OCI-LY3 (cell line): ENCODE results near the gene CABLES1.

ENCODE experiments used
- H2AFZ ChIP-seq: fragments of 200-600, 300-600 bp; shearing (Covaris generic); 2 replicates; pipeline ENCODE4 v1.6.0; 2014; ENCODE audit warnings: antibody characterized with exemption, low read depth, low read length
- H3K27ac ChIP-seq: fragments of 200-600, 300-600 bp; sonication (generic); 2 replicates; pipeline ENCODE4 v1.5.1; 2014; ENCODE audit warnings: mild to moderate bottlenecking, low read length, moderate library complexity, mixed read lengths
- H3K27me3 ChIP-seq: fragments of 200-600, 300-600 bp; sonication (generic); 2 replicates; pipeline ENCODE4 v1.6.1; 2014; ENCODE audit warnings: low read depth, low read length, mixed read lengths
- H3K36me3 ChIP-seq: fragments of 200-600, 300-600 bp; sonication (generic); replicated peaks from 2 replicates; pipeline ENCODE3; 2014; ENCODE audit warnings: low read depth, low read length, mixed read lengths
- H3K4me1 ChIP-seq: fragments of 300-600, 200-600 bp; sonication (generic); 2 replicates; pipeline ENCODE4 v1.6.1; 2014; ENCODE audit warnings: low read length, mixed read lengths
- H3K4me2 ChIP-seq: fragments of 200-600, 300-600 bp; sonication (generic); 2 replicates; pipeline ENCODE4 v1.6.1; 2014; ENCODE audit warnings: low read length, mixed read lengths
- H3K4me3 ChIP-seq: fragments of 300-600, 200-600 bp; sonication (generic); 2 replicates; pipeline ENCODE4 v1.5.1; 2014; ENCODE audit warnings: antibody characterized with exemption, mild to moderate bottlenecking, low read length, moderate library complexity
- H3K79me2 ChIP-seq: fragments of 300-600, 200-600 bp; shearing (Covaris generic); 2 replicates; pipeline ENCODE4 v1.6.1; 2014; ENCODE audit warnings: mild to moderate bottlenecking, low read length, mixed read lengths
- H3K9ac ChIP-seq: fragments of 300-600, 200-600 bp; shearing (Covaris generic); 2 replicates; pipeline ENCODE4 v1.6.0; 2014; ENCODE audit warnings: mild to moderate bottlenecking, low read length, moderate library complexity
- H3K9me3 ChIP-seq: fragments of 200-600, 300-600 bp; shearing (Covaris generic); 2 replicates; pipeline ENCODE4 v1.6.1; 2014; ENCODE audit warnings: low read length, mixed read lengths; ENCODE audit not compliant: insufficient read depth
- H4K20me1 ChIP-seq: fragments of 200-600, 300-600 bp; sonication (generic); 2 replicates; pipeline ENCODE4 v1.6.1; 2016; ENCODE audit warnings: low read length, mixed read lengths; ENCODE audit not compliant: insufficient read depth
- EZH2phosphoT487 ChIP-seq: fragments of 200-600 bp; shearing (Covaris generic); IDR thresholded peaks from 2 replicates; pipeline ENCODE4 v1.6.1; 2018; ENCODE audit warnings: antibody characterized with exemption, mixed run types, low read depth
- TF ChIP-seq, protein P1 (sequence below): fragments of 200-600, 300-600 bp; sonication (generic); IDR thresholded peaks from 2 replicates; pipeline ENCODE4 v1.5.1; 2014; ENCODE audit warnings: antibody characterized with exemption, low read length, low read depth

The CABLES1 gene

DNA sequence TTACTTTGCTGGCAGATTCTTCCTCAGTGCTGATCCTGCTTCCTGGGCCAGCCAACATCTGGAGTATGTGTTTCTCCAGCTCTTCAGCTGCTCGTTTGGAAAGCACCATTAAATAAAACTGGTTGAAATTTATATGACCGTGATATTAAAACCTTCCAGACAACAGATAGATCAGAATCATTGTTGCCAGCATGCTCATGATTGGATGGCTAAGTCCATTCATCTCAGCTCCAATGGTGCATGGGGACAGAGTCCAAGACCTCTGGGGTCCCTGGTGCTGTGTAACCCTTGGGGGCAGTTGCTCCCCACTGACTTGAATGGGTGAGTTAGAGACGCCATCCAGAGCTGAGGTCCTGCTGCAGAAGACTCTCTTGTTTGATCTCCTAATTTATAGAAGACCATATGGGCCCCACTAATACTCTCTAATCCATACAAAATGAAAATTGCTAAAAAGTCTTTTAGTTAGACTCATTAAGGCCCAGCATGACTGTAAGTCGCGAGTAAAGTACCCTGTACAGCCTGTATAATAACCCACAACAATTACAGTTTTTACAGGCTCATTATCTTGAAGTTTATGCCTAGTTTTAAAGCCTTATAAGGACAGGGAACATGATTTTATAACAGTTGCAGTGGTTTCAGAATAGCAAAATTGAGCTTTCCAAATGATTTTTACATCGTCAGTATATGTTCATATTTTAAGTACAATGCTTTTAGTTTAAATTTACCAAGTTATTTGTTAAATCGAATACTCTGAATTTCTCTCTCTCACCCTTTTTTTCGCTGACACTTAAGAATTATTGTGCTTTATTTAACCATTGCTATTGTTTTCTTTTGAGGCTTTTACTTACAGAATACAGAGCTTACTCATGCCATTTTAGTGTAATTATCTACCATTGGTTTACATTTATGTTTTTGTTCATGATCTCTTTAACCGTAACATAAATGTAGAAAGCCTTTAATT, 60.0 kb downstream of the CABLES1 start:
- no peak overlapping the region for H3K4me2 ChIP-seq
- H3K27me3 ChIP-seq, result no peaks in the 10 kb centered on the region
- no peaks in the 10 kb centered on the region for H3K9me3 ChIP-seq
- TF ChIP-seq, protein P1, sequence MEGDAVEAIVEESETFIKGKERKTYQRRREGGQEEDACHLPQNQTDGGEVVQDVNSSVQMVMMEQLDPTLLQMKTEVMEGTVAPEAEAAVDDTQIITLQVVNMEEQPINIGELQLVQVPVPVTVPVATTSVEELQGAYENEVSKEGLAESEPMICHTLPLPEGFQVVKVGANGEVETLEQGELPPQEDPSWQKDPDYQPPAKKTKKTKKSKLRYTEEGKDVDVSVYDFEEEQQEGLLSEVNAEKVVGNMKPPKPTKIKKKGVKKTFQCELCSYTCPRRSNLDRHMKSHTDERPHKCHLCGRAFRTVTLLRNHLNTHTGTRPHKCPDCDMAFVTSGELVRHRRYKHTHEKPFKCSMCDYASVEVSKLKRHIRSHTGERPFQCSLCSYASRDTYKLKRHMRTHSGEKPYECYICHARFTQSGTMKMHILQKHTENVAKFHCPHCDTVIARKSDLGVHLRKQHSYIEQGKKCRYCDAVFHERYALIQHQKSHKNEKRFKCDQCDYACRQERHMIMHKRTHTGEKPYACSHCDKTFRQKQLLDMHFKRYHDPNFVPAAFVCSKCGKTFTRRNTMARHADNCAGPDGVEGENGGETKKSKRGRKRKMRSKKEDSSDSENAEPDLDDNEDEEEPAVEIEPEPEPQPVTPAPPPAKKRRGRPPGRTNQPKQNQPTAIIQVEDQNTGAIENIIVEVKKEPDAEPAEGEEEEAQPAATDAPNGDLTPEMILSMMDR, result no peak
- TF ChIP-seq EZH2phosphoT487, result no peak
- H3K4me3 ChIP-seq, result no peak overlapping the region
- H3K27ac ChIP-seq, result no peak overlapping the region
- H3K79me2 ChIP-seq, result no peaks in the 10 kb centered on the region
- peaks cover 32% of the 10 kb centered on the region for H3K36me3 ChIP-seq
- no peaks in the 10 kb centered on the region for H3K4me1 ChIP-seq
- no peaks in the 10 kb centered on the region for H4K20me1 ChIP-seq
- no peak overlapping the region for H2AFZ ChIP-seq
- H3K9ac ChIP-seq, result no peak overlapping the region

DNA sequence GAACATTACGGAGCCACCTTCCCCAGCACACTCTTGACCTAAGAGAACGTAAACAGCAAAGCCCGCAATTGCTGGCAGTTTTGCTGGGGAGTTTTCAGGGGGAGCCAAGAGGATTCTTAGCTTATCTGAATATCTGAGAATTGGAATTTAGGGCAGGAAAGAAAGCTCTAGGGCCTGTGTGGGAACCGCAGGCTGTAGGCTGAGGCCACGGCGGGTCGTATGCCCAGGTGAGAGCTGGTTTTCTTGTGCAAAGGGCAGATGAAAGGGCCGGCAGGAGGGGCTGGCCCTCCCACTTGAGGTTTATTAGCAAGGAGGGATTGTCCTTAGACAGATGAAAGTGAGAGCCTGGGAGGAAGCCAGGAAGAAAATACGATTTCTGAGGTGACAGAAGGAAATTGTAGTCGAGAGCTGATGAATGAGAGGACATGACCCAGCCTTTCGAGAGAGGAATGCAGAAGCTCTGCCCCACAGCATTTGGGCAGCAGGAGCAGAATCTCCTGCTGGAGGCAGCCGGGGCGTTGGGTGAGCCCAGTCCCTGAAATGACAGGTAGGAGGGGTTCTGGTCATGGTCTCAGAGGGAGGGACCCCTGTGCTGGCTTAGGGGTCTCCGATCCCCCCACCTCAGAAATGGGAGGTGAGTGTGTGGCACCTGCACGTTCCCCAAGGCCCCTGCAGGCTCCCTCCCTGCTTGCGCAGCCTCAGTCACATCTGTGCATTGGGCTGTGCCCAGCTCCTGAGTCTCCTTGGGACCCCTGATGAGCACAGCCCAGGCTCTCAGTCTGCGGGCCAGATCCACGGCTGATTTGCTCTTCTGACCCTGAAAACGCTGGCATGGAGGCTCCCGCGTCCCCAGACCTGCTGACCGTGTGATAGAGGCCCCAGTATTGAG, 61.1 kb downstream of the CABLES1 start:
- H3K9ac ChIP-seq, result no peak overlapping the region
- H4K20me1 ChIP-seq, result no peaks in the 10 kb centered on the region
- TF ChIP-seq, protein P1, result no peak
- no peak for TF ChIP-seq EZH2phosphoT487
- H3K4me2 ChIP-seq, result no peak overlapping the region
- H3K79me2 ChIP-seq, result no peaks in the 10 kb centered on the region
- H3K9me3 ChIP-seq, result no peaks in the 10 kb centered on the region
- H3K4me1 ChIP-seq, result no peaks in the 10 kb centered on the region
- H2AFZ ChIP-seq, result no peak overlapping the region
- H3K36me3 ChIP-seq, result peaks cover 40% of the 10 kb centered on the region
- no peak overlapping the region for H3K4me3 ChIP-seq
- H3K27me3 ChIP-seq, result no peaks in the 10 kb centered on the region
- H3K27ac ChIP-seq, result no peak overlapping the region

DNA sequence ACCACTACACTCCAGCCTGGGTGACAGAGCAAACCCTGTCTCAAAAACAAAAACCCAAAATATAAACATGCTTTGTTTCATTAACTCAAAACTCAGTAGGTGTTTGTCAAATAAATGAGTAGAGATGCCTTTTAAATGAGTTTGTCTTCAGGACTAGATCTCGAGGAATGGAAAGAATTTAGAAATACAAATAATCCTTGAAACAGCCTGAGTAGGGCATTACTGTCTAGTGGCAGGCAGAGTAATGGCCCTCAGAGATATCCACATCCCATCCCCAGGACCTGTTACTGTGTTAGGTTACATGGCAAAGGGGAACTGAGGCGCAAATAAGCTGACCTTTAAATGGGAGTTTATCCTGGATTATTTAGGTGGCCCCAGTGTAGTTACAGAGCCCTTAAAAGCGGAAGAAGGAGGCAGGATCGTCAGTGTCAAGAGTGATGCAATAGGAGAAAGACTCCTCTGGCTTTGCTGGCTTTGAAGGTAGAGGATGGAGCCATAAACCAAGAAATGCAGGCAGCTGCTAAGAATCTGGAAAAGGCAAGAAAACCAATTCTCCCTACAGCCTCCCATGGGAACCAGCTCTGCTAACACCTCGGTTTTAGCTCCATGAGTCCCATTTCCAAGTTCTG, 63.0 kb downstream of the CABLES1 start:
- Histone ChIP-seq H3K4me3 (no peak overlapping the region), H2AFZ (no peak overlapping the region), H3K9me3 (no peaks in the 10 kb centered on the region), H3K36me3 (peaks cover 57% of the 10 kb centered on the region), H3K4me1 (no peaks in the 10 kb centered on the region), H3K27me3 (no peaks in the 10 kb centered on the region), H3K79me2 (no peaks in the 10 kb centered on the region), H4K20me1 (no peaks in the 10 kb centered on the region), H3K27ac (no peak overlapping the region), H3K9ac (no peak overlapping the region), H3K4me2 (no peak overlapping the region)
- TF ChIP-seq, protein P1, result no peak
- TF ChIP-seq EZH2phosphoT487, result no peak
